Measurements from ENCODE around the gene SMIM44. TPM values are rescaled to one million over a fixed set of nuclear protein-coding genes. Genes with fewer than 3 reads are reported as not detected.
"Not testable (repeated sequence)": the region's sequence is repeated elsewhere in the genome, so short reads cannot be mapped to it uniquely, and the experiment has no call there.

Gene SMIM44
- total and polyA plus RNA-seq, 2 donors from 2014 or later = not detected

DNA sequence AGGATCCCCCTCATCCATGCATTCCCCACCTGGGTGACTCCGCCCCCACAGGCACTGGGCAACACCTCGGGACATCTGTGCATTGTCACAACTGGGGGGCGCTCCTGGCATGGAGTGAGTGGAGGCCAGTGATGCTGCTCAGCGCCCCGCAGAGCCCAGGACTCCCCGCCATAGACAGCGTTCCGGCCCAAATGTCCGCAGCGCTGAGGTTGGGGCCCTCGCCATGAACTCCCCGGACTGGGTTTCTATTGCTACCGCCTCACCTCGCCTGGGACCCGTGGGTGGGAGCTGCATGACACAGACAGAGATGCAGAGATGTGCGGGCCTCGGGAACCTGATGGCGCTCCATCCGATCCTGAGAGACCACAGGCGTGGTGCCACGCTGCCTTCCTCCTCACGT, 27.5 kb upstream of the SMIM44 start:
- no peak for FAIRE-seq
- no peak for DNase-seq
- intact Hi-C loops (cut with DNase I) = no loop called here
- peaks cover 0 to 10% (median 0%) of the 10 kb centered on the region in 3 donors for H3K36me3 ChIP-seq (ENCODE audit: control insufficient read depth in 2 of 3, insufficient read depth in 3 of 3, low read length in 3 of 3)
- TF ChIP-seq, protein P1, sequence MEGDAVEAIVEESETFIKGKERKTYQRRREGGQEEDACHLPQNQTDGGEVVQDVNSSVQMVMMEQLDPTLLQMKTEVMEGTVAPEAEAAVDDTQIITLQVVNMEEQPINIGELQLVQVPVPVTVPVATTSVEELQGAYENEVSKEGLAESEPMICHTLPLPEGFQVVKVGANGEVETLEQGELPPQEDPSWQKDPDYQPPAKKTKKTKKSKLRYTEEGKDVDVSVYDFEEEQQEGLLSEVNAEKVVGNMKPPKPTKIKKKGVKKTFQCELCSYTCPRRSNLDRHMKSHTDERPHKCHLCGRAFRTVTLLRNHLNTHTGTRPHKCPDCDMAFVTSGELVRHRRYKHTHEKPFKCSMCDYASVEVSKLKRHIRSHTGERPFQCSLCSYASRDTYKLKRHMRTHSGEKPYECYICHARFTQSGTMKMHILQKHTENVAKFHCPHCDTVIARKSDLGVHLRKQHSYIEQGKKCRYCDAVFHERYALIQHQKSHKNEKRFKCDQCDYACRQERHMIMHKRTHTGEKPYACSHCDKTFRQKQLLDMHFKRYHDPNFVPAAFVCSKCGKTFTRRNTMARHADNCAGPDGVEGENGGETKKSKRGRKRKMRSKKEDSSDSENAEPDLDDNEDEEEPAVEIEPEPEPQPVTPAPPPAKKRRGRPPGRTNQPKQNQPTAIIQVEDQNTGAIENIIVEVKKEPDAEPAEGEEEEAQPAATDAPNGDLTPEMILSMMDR (IDR thresholded peaks at IDR 0.05; ENCODE audit: borderline replicate concordance, extremely low read depth, insufficient read depth) = no peak
- no peak overlapping the region for H3K27ac ChIP-seq (ENCODE audit: low read depth in 2 of 2, low read length in 2 of 2)
- no peak overlapping the region for H3K9ac ChIP-seq (ENCODE audit: low read length in 3 of 3)
- no peaks in the 10 kb centered on the region for H3K27me3 ChIP-seq (ENCODE audit: control insufficient read depth, insufficient read depth, low read length)
- peaks cover 0 to 11% (median 7%) of the 10 kb centered on the region in 3 donors for H3K4me1 ChIP-seq (ENCODE audit: control insufficient read depth in 2 of 3, insufficient read depth in 2 of 3, low read depth in 1 of 3, low read length in 3 of 3)
- H3K9me3 ChIP-seq (ENCODE audit: control insufficient read depth in 2 of 3, insufficient read depth in 1 of 3, low read length in 3 of 3) = no peaks in the 10 kb centered on the region
- H3K4me3 ChIP-seq (ENCODE audit: low read length in 3 of 3) = no peak overlapping the region

DNA sequence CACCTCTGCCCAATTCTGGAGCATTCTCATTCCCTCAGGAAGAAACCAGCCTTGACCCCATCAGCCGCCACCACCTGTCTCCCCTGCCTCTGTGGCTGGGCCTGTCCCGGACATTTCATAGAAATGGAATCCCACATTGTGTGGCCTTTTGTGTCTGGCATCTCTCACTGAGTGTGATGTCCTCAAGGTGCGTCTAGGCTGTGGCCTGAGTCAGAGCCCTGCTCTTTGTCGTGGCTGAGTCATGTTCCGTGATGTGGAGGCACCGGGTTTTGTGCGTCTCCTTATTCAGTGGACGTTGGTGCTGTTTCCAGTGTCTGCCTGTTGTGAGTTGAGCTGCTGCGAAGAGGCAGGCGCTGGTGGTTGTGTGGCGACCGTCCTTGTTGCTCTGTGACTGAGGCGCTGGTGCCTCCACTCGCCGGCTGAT, 26.3 kb upstream of the SMIM44 start:
- H3K9me3 ChIP-seq (ENCODE audit: control insufficient read depth in 2 of 3, insufficient read depth in 1 of 3, low read length in 3 of 3) = no peaks in the 10 kb centered on the region
- FAIRE-seq = no peak
- H3K27me3 ChIP-seq (ENCODE audit: control insufficient read depth, insufficient read depth, low read length) = no peaks in the 10 kb centered on the region
- H3K4me3 ChIP-seq (ENCODE audit: low read length in 3 of 3) = no peak overlapping the region
- DNase-seq = no peak
- intact Hi-C loops (cut with DNase I) = no loop called here
- H3K36me3 ChIP-seq (ENCODE audit: control insufficient read depth in 2 of 3, insufficient read depth in 3 of 3, low read length in 3 of 3) = peaks cover 0 to 10% (median 0%) of the 10 kb centered on the region in 3 donors
- peaks cover 0 to 12% (median 7%) of the 10 kb centered on the region in 3 donors for H3K4me1 ChIP-seq (ENCODE audit: control insufficient read depth in 2 of 3, insufficient read depth in 2 of 3, low read depth in 1 of 3, low read length in 3 of 3)
- H3K27ac ChIP-seq (ENCODE audit: low read depth in 2 of 2, low read length in 2 of 2) = no peak overlapping the region
- H3K9ac ChIP-seq (ENCODE audit: low read length in 3 of 3) = no peak overlapping the region
- TF ChIP-seq, protein P1 (IDR thresholded peaks at IDR 0.05; ENCODE audit: borderline replicate concordance, extremely low read depth, insufficient read depth) = no peak

DNA sequence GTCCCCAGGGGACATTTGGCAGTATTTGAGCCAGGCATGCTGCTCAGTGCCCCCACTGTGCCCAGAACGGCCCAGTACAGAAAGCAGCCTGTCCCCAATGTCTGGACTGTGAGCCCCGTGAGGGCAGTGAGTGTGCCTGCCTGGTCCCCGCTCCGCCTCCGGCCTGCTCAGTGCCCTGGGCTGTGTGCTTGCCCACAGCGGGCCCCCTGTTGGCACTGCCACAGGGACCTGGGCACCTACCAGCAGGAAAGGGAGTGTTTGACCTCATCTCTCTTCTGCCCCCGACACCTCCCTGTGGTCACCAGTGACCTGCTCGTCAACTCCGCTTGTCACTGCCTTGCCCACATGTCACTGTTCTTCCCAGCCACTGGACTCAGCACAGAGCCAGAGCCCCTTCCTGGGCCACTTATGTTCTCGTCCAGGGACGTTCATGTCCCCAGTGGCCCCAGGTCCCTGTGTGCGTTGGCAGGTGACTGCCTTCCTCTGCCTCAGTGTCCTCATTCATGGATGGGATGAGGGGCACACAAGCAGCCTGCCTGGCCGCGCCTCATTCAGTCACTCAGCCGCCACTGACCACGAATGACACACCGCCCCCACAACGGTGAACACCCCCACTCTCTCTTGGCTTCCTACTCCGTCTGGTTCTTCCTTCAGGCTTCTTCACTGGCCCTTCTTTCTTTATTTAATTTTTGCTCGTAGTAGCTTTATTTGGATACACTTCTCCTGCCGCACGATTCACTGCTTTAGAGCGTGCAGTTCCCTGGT, 25.7 kb upstream of the SMIM44 start:
- FAIRE-seq = no peak
- H3K27ac ChIP-seq (ENCODE audit: low read depth in 2 of 2, low read length in 2 of 2) = no peak overlapping the region

DNA sequence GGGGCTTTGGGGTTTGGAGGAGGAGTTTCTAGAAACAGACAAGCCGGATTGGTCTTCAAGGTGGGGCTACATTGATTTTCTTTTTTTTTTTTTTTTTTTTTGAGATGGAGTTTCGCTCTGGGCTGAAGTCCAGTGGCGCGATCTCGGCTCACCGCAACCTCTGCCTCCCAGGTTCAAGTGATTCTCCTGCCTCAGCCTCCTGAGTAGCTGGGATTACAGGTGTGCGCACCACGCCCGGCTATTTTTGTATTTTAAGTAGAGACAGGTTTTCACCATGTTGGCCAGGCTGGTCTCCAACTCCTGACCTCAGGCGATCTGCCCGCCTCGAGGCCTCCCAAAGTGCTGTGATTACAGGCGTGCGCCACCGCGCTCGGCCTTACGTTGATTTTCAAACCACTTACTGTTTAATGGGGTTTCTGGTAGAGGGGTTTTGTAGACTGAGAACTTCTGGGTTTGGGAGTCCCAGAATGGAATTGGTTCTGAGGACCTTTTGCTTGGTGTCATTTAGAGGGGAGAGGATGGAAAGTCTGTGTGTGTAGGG, 24.9 kb upstream of the SMIM44 start:
- H3K9ac ChIP-seq (ENCODE audit: low read length in 3 of 3); FAIRE-seq; H3K9me3 ChIP-seq (ENCODE audit: control insufficient read depth in 2 of 3, insufficient read depth in 1 of 3, low read length in 3 of 3); H3K36me3 ChIP-seq (ENCODE audit: control insufficient read depth in 2 of 3, insufficient read depth in 3 of 3, low read length in 3 of 3); H3K27me3 ChIP-seq (ENCODE audit: control insufficient read depth, insufficient read depth, low read length); H3K27ac ChIP-seq (ENCODE audit: low read depth in 2 of 2, low read length in 2 of 2); H3K4me3 ChIP-seq (ENCODE audit: low read length in 3 of 3); intact Hi-C loops (cut with DNase I); DNase-seq; H3K4me1 ChIP-seq (ENCODE audit: control insufficient read depth in 2 of 3, insufficient read depth in 2 of 3, low read depth in 1 of 3, low read length in 3 of 3): not testable (repeated sequence)

More for the DNA sequence above, 25.7 kb upstream of the SMIM44 start:
- H3K4me3 ChIP-seq (ENCODE audit: low read length in 3 of 3) = no peak overlapping the region
- H3K36me3 ChIP-seq (ENCODE audit: control insufficient read depth in 2 of 3, insufficient read depth in 3 of 3, low read length in 3 of 3) = peaks cover 0 to 10% (median 0%) of the 10 kb centered on the region in 3 donors
- H3K9me3 ChIP-seq (ENCODE audit: control insufficient read depth in 2 of 3, insufficient read depth in 1 of 3, low read length in 3 of 3) = no peaks in the 10 kb centered on the region
- TF ChIP-seq, protein P1 (IDR thresholded peaks at IDR 0.05; ENCODE audit: borderline replicate concordance, extremely low read depth, insufficient read depth) = no peak
- DNase-seq = no peak
- H3K4me1 ChIP-seq (ENCODE audit: control insufficient read depth in 2 of 3, insufficient read depth in 2 of 3, low read depth in 1 of 3, low read length in 3 of 3) = peaks cover 0 to 12% (median 7%) of the 10 kb centered on the region in 3 donors
- H3K9ac ChIP-seq (ENCODE audit: low read length in 3 of 3) = no peak overlapping the region
- intact Hi-C loops (cut with DNase I) = no loop called here
- no peaks in the 10 kb centered on the region for H3K27me3 ChIP-seq (ENCODE audit: control insufficient read depth, insufficient read depth, low read length)

Data from kidney (tissue), 14 donors.